HG03108 (cell line): ENCODE results near the gene PCYT1B.

Source experiments
- ATAC-seq: cut with Tn5 transposase; IDR thresholded peaks from one replicate; pipeline ENCODE4 v1.9.1; 2021; ENCODE audit warnings: moderate library complexity; ENCODE audit not compliant: unreplicated experiment

PCYT1B gene

DNA sequence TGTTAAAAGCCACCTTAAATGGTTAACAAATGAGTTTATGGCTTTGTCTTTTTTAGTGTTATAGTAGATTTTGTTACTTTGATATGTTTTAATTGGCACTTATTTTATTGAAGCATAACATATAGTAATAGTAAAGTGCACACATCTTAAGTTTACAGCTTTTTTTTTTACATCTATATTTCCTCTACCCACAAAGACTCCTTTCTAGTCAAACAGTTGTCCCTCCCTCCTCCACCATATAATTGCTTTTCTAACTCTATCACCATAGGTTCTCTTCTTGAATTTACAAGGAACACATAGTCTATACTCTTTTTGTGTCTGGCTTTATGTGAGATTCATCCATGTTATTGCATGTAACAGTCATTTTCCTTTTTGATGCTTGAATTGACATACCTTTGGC, 110.6 kb downstream of the PCYT1B start:
- ATAC-seq, result no peak

DNA sequence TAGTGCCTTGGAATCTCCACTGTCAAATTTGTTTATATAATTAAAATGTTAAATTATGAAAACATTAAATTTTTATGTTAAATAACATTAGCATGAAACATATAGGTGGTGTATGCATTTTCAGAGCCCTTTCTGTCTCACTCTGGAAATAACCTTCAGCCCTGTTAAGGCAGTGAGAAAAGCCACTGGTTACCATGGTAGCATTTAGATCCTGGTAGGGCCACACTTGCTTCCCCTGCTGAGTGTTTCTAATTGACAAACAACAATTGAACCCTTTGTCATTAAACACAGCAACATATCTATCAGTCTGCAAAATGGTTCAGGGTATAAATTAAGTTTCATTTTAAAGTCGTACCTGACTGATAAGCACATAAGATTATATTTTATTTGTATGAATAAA, 118.5 kb downstream of the PCYT1B start:
- ATAC-seq, result no peak

DNA sequence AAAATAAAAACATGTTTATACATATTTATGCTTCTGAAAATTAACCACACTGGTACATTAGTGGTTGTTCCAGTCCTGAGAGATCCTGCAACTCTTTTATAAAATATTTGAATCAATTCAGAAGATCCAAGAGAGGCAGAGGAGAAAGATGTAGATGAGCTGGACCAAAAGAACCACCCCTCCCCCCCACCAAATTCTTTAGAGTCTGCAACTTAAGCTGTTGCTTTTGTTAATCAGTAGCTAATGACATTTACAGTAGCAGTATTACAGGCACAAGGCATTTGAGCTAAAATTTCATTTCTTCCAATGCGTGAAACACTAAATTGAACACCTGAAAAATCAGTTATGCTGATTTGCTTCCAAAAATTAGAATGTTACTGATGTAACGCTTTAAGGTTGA, 120.5 kb downstream of the PCYT1B start:
- no peak for ATAC-seq

DNA sequence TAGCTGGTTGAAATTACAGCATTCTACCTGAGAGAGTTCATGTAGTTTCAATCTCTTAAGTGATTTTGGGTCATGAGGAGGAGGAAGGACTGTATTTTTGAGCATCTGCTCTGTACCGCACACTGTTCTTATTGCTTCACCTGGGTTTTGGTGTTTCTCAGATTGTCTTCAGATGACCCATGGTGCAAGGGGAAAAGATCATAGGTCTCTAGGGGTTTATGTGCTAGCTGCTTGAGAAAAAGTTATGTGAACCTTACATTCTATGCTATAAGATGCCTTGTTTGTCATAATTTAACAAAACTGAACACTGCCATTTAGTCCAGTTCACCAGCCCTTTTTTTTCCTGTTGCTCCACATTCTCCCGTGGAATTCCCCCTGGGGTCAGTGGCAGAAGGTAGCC, 121.7 kb downstream of the PCYT1B start:
- no peak for ATAC-seq

DNA sequence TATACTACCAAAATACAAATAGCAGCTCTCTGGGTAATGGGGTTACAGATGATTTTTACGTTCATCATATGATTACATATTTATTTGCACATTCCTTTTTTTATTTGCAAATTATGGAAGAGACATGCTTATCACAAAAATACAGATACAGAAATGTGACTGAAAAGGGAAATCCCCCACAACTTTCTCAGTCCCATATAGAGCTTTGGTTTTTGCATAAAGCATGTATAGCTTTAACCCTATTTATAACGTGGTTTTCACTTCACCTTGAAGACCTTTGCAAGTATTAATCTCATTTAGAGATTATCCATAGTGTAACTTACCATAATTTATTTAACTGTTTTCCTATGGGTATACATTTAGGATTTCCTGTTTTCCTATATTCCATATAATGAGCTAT, 126.7 kb downstream of the PCYT1B start:
- ATAC-seq, result no peak

DNA sequence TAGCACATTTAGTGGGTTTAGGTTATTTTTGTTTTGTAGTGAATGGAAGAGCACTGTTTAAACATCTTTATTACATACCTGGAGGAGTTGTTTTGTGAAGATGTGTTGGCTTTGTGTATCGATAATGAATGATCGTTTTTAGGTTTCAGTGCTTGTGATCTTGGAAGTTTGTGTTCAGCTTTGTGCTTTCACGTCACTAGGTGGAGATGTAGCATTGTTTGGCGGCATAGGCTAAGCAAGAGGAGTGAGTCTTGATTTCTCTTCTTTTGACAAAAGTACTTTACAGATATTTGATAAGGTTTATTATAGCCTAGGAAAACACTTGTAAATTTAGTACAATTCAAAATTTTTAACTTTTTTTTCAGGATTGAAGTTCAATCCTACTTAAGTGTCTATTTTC, 131.7 kb downstream of the PCYT1B start:
- no peak for ATAC-seq

DNA sequence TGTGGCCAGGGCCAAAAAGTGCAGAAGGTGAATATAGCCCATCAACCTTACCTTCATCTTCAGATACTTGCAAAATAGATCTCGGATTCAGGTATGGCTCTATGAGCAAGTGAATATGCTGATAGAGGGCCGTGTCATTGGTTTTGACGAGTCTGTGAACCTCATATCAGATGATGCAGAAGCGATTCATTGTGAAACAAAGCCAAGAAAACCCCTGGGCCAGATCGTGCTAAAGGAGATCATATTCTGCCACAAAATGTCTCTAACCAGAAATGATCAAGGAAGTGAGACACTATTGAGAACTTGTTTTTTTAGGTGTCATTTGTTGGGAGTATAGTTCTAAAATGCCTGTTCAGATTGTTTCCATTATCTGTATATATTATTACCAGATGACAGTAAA, 133.7 kb downstream of the PCYT1B start:
- ATAC-seq, result peak; percentile 91

DNA sequence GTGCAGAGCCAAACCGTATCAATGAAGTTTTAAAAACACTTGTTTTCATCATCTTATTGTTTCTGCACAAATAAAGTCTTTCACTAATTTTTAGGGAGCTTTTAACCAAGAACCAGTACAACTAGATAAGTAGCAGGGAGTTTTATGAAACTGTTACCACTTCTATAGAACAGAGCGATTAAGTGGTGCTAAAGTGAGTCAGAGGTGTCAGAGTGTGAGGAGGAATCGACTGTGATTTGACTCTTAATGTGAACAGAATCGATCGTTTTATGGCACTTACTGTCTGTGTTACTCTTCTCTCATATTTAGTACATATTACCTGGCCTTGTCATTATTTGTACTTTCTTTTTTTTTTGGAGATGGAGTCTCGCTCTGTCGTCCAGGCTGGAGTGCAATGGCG, 138.8 kb downstream of the PCYT1B start:
- no peak for ATAC-seq
